Muscle of leg (tissue), 9 donors: ENCODE data around the gene SPDYA. TPM values are rescaled to one million over a fixed set of nuclear protein-coding genes. Genes with fewer than 3 reads are reported as not detected.

Experiments
- polyA plus RNA-seq, 8 donors: library from polyadenylated mRNA; unstranded; fragments of 120-200 nt; gene quantifications; one replicate each; pipeline versions ENCODE4 v1.2.1 to v1.2.3, GENCODE V29; 2013; ENCODE audit warnings: inconsistent platforms in 1 of 8, low replicate concordance in 1 of 8; ENCODE audit not compliant: insufficient read length in 8 of 8, insufficient read depth in 1 of 8
- total RNA-seq: library from RNA; stranded (reverse); fragments of 120-200 nt; gene quantifications from one replicate; pipeline ENCODE4 v1.2.4, GENCODE V29; 2013

Gene SPDYA
- total and polyA plus RNA-seq, 9 donors: 0.33 to 2.1 (median 0.82) TPM

Other genes starting within 250 kb of the SPDYA start
- 124 TPM for gene PPP1CB, start 59.0 kb upstream of the SPDYA start, total RNA-seq
- gene PPP1CB, start 59.0 kb upstream of the SPDYA start, polyA plus RNA-seq: 100 to 1,000 TPM; 123 to 173 (median 164) TPM
- 9.4 TPM for gene TRMT61B, start 59.5 kb downstream of the SPDYA start, total RNA-seq
- 10 to 100 TPM; 10.0 to 15.1 (median 11.2) TPM for gene TRMT61B, start 59.5 kb downstream of the SPDYA start, polyA plus RNA-seq
- 37.3 TPM for gene WDR43, start 83.8 kb downstream of the SPDYA start, total RNA-seq
- gene WDR43, start 83.8 kb downstream of the SPDYA start, polyA plus RNA-seq: 10 to 100 TPM; 21.4 to 36.9 (median 30.1) TPM
- gene TOGARAM2, start 170.5 kb downstream of the SPDYA start, total RNA-seq: 1.2 TPM
- 1 to 10 TPM in 7 of 8 donors, under 1 TPM in 1; 0.52 to 3.8 (median 1.6) TPM for gene TOGARAM2, start 170.5 kb downstream of the SPDYA start, polyA plus RNA-seq